Neutrophil (primary cell): ENCODE results near the gene MEF2B.

Experiments
- H3K27ac ChIP-seq: fragments of 200-600 bp; sonication (generic); 2 replicates; pipeline ENCODE4 v1.5.1; 2016; ENCODE audit warnings: mild to moderate bottlenecking, moderate library complexity
- H3K27me3 ChIP-seq: fragments of 200-600 bp; sonication (generic); 2 replicates; pipeline ENCODE4 v1.6.0; 2016; ENCODE audit warnings: mild to moderate bottlenecking
- H3K36me3 ChIP-seq: fragments of 200-600 bp; sonication (generic); 2 replicates; pipeline ENCODE4 v1.5.1; 2017
- H3K4me1 ChIP-seq, 2 experiments: fragments of 200-600 bp in 1 of 2; sonication (generic) in 1 of 2; 1 replicate in 1 of 2; 2 replicates in 1 of 2; pipeline versions ENCODE4 v1.5.1 to v1.6.1; 2013 to 2016; ENCODE audit warnings: low read depth in 1 of 2, low read length in 1 of 2, mild to moderate bottlenecking in 1 of 2, moderate library complexity in 1 of 2; ENCODE audit not compliant: control insufficient read depth in 1 of 2, insufficient read depth in 1 of 2
- H3K4me3 ChIP-seq, 2 experiments: fragments of 200-600 bp in 1 of 2; sonication (generic) in 1 of 2; 1 replicate in 1 of 2; 2 replicates in 1 of 2; pipeline ENCODE4 v1.5.1; 2013 to 2016; ENCODE audit warnings: low read depth in 1 of 2, low read length in 1 of 2, mild to moderate bottlenecking in 1 of 2, moderate library complexity in 1 of 2
- H3K9me3 ChIP-seq: fragments of 200-600 bp; sonication (generic); 2 replicates; pipeline ENCODE4 v1.5.1; 2016
- CTCF ChIP-seq: fragments of 200-600 bp; sonication (generic); IDR thresholded peaks from 2 replicates; pipeline ENCODE4 v1.5.1; 2016; ENCODE audit warnings: antibody characterized with exemption

The MEF2B gene

GRCh38 chr19:19098084-19098702, 71.9 kb downstream of the MEF2B start:
- H3K27ac ChIP-seq: no peak overlapping the region
- TF ChIP-seq CTCF: no peak
- no peaks in the 10 kb centered on the region for H3K4me1 ChIP-seq
- no peaks in the 10 kb centered on the region for H3K9me3 ChIP-seq
- H3K4me3 ChIP-seq: no peak overlapping the region
- no peaks in the 10 kb centered on the region for H3K27me3 ChIP-seq
- peaks cover 19% of the 10 kb centered on the region for H3K36me3 ChIP-seq

- TF ChIP-seq CTCF: no peak
- Histone ChIP-seq H3K27ac (no peak overlapping the region), H3K4me1 (no peaks in the 10 kb centered on the region), H3K36me3 (peaks cover 19% of the 10 kb centered on the region), H3K27me3 (no peaks in the 10 kb centered on the region), H3K4me3 (no peak overlapping the region), H3K9me3 (no peaks in the 10 kb centered on the region)
Measured at GRCh38 chr19:19096641-19097627, 73.1 kb downstream of the MEF2B start.

- H3K9me3 ChIP-seq: no peaks in the 10 kb centered on the region
- no peaks in the 10 kb centered on the region for H3K4me1 ChIP-seq
- no peaks in the 10 kb centered on the region for H3K27me3 ChIP-seq
- H3K36me3 ChIP-seq: peaks cover 15% of the 10 kb centered on the region
- H3K27ac ChIP-seq: no peak overlapping the region
- H3K4me3 ChIP-seq: no peak overlapping the region
- no peak for TF ChIP-seq CTCF
Measured at GRCh38 chr19:19095691-19096090, 74.4 kb downstream of the MEF2B start.
